PC-3 (cell line): ENCODE results near the gene RTN4. TPM values are rescaled to one million over a fixed set of nuclear protein-coding genes. Genes with fewer than 3 reads are reported as not detected.

Experiments
- ATAC-seq: fragments of 200-7000 bp; cut with Tn5 transposase; 2 replicates; pipeline ENCODE4 v1.9.1; 2020; ENCODE audit warnings: mild to moderate bottlenecking, moderate library complexity
- BruUV-seq: library from RNA; stranded (reverse); fragments of 400-500 nt; replicated peaks from 2 replicates; lab custom pipeline; 2021; lab: Mats Ljungman, UMichigan
- CTCF ChIA-PET: fragments of 300-600 bp; sonication (Branson Sonifier 250); formaldehyde crosslinking; loops from one replicate; lab custom pipeline; 2022; ENCODE audit warnings: antibody characterized with exemption; lab: Charles Lee
- POLR2A ChIA-PET: fragments of 300-600 bp; sonication (Branson Sonifier 250); formaldehyde crosslinking; loops from one replicate; lab custom pipeline; 2022; ENCODE audit warnings: antibody characterized with exemption; ENCODE audit not compliant: unreplicated experiment; lab: Charles Lee
- DNase-seq: peaks from one replicate; pipeline ENCODE4 v3.0.0-alpha.2; 2015
- H2AFZ ChIP-seq: fragments of 300-600 bp; sonication (generic); 2 replicates; pipeline ENCODE4 v1.6.0; 2016; ENCODE audit warnings: antibody characterized with exemption, low read length
- H3F3A ChIP-seq: fragments of 300-600 bp; sonication (generic); one replicate; pipeline ENCODE4 v1.6.0; 2017; ENCODE audit warnings: antibody characterized with exemption, low read length, control low read depth, mild to moderate bottlenecking; ENCODE audit not compliant: unreplicated experiment
- H3K27ac ChIP-seq: fragments of 300-600 bp; sonication (generic); 2 replicates; pipeline ENCODE4 v1.5.1; 2016; ENCODE audit warnings: mild to moderate bottlenecking, low read length
- H3K27me3 ChIP-seq: fragments of 300-600 bp; sonication (generic); 2 replicates; pipeline ENCODE4 v1.6.1; 2016; ENCODE audit warnings: low read length, mixed read lengths
- H3K36me3 ChIP-seq: fragments of 300-600 bp; sonication (generic); 2 replicates; pipeline ENCODE4 v1.6.1; 2016; ENCODE audit warnings: low read depth, mixed run types, low read length, mixed read lengths
- H3K4me1 ChIP-seq: fragments of 300-600 bp; sonication (generic); 2 replicates; pipeline ENCODE4 v1.5.1; 2016; ENCODE audit warnings: low read length; ENCODE audit not compliant: insufficient read depth
- H3K4me2 ChIP-seq: fragments of 300-600 bp; sonication (generic); 2 replicates; pipeline ENCODE4 v1.6.0; 2016; ENCODE audit warnings: low read length
- H3K4me3 ChIP-seq: fragments of 300-600 bp; sonication (generic); 2 replicates; pipeline ENCODE4 v1.5.1; 2016; ENCODE audit warnings: mild to moderate bottlenecking, low read length, mixed read lengths
- H3K79me2 ChIP-seq: fragments of 300-600 bp; sonication (generic); 2 replicates; pipeline ENCODE4 v1.6.1; 2017; ENCODE audit warnings: low read length, mixed read lengths
- H3K9ac ChIP-seq: fragments of 300-600 bp; sonication (generic); 2 replicates; pipeline ENCODE4 v1.6.0; 2016; ENCODE audit warnings: mild to moderate bottlenecking, low read length
- H3K9me2 ChIP-seq: fragments of 300-600 bp; sonication (generic); replicated peaks from 2 replicates; pipeline ENCODE4 v1.6.1; 2016; ENCODE audit warnings: mixed run types, low read length, mixed read lengths
- H3K9me3 ChIP-seq: fragments of 300-600 bp; sonication (generic); 2 replicates; pipeline ENCODE4 v1.6.1; 2016; ENCODE audit warnings: low read length, mixed read lengths
- H4K20me1 ChIP-seq: fragments of 300-600 bp; sonication (generic); 2 replicates; pipeline ENCODE4 v1.6.1; 2016; ENCODE audit warnings: low read length, mixed read lengths
- EZH2 ChIP-seq: fragments of 300-600 bp; sonication (generic); IDR thresholded peaks from one replicate; pipeline ENCODE4 v1.6.1; 2017; ENCODE audit warnings: antibody characterized with exemption, mild to moderate bottlenecking, low read length; ENCODE audit not compliant: unreplicated experiment
- EZH2phosphoT487 ChIP-seq: fragments of 300-600 bp; sonication (generic); IDR thresholded peaks from 2 replicates; pipeline ENCODE4 v1.6.1; 2018; ENCODE audit warnings: mild to moderate bottlenecking, antibody characterized with exemption, low read length, borderline replicate concordance
- intact Hi-C: fragments of 100-400 bp; cut with micrococcal nuclease; formaldehyde crosslinking; loops from 2 replicates; pipeline ENCODE4 v1.9.0; 2023
- total RNA-seq: library from RNA; depleted of rRNA; stranded (reverse); fragments of >200 nt; gene quantifications from 2 replicates; pipeline ENCODE4 v1.2.3, GENCODE V29; 2014
- TF ChIP-seq, protein P1 (sequence below): fragments of 300-600 bp; sonication (generic); conservative IDR thresholded peaks from 2 replicates; pipeline ENCODE4 v1.5.1; 2017; ENCODE audit warnings: antibody characterized with exemption, low read depth, mild to moderate bottlenecking, low read length

The RTN4 gene
- total RNA-seq, 1 experiment from 2014 or later: 150 TPM

DNA sequence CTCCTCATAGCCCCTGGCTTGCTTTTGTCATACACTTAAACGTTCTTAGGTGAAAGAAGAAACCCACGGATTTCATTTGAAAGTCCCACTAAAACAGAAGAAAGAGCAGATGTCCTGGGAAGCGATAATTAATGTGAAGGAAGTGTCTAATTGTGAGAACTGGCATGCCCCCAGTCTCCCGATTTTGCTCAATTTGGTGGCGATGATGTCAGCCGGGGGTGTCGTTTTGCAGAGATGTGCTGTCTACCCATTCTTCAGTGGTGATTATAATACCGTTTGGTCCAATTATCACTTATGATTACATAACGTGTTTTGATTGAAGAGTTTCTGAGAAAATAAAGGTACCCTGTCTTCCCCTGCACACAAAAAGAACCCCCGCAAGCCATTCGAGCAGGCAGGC lies 103.1 kb downstream of the RTN4 start:
- no peak for ATAC-seq
- Histone ChIP-seq H3K27me3 (no peaks in the 10 kb centered on the region), H3K9ac (no peak overlapping the region), H3F3A (no peaks in the 10 kb centered on the region), H3K27ac (no peak overlapping the region), H3K4me3 (no peak overlapping the region), H3K79me2 (no peaks in the 10 kb centered on the region), H3K9me3 (no peaks in the 10 kb centered on the region), H3K4me1 (peaks cover 25% of the 10 kb centered on the region), H3K4me2 (no peak overlapping the region), H3K9me2 (no peaks in the 10 kb centered on the region), H3K36me3 (no peaks in the 10 kb centered on the region), H2AFZ (no peak overlapping the region), H4K20me1 (no peaks in the 10 kb centered on the region)
- ChIA-PET CTCF (no interaction called here), POLR2A (no interaction called here)
- BruUV-seq: no TSS peak
- intact Hi-C loops: no loop called here
- no peak for DNase-seq
- TF ChIP-seq, protein P1, sequence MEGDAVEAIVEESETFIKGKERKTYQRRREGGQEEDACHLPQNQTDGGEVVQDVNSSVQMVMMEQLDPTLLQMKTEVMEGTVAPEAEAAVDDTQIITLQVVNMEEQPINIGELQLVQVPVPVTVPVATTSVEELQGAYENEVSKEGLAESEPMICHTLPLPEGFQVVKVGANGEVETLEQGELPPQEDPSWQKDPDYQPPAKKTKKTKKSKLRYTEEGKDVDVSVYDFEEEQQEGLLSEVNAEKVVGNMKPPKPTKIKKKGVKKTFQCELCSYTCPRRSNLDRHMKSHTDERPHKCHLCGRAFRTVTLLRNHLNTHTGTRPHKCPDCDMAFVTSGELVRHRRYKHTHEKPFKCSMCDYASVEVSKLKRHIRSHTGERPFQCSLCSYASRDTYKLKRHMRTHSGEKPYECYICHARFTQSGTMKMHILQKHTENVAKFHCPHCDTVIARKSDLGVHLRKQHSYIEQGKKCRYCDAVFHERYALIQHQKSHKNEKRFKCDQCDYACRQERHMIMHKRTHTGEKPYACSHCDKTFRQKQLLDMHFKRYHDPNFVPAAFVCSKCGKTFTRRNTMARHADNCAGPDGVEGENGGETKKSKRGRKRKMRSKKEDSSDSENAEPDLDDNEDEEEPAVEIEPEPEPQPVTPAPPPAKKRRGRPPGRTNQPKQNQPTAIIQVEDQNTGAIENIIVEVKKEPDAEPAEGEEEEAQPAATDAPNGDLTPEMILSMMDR: no peak
- TF ChIP-seq EZH2 (no peak), EZH2phosphoT487 (no peak)

DNA sequence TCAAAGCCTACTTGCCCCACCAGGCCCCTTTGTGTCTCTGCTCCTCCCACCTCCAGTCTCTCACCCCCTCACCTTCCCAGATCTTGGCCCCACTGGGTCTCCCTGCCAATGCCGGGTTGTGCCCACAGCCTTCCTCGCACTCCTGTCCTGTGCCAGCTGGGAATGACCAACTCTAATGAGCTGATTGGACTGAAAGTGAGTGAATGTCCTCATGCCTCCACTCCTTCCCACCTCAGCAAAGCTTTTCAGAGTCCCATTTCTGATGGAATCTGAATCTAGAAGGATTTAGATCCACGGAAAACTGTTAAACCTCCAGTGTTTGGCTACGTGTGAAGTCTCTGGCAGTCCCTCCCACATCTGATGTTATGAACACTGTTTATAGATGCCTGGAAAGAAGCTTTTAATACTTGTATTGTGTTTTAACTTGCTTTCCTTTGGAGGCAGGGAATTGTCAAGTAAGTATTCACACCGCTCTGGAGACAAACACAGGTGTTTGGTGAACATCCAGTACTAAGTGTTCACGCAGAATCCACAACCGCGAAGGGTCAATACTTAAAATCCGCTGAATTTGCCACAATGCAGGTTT lies 103.9 kb downstream of the RTN4 start:
- peaks cover 17% of the 10 kb centered on the region for H3K4me1 ChIP-seq
- no TSS peak for BruUV-seq
- no peaks in the 10 kb centered on the region for H3K79me2 ChIP-seq
- H3K36me3 ChIP-seq: no peaks in the 10 kb centered on the region
- POLR2A ChIA-PET: no interaction called here
- peak overlapping the region; percentile 9; the same call in 1 of the 2 replicates for H2AFZ ChIP-seq
- no peak overlapping the region for H3K4me2 ChIP-seq
- ATAC-seq: no peak
- H4K20me1 ChIP-seq: no peaks in the 10 kb centered on the region
- H3K9ac ChIP-seq: peak overlapping the region; percentile 47; the same call in 1 of the 2 replicates
- H3K9me2 ChIP-seq: no peaks in the 10 kb centered on the region
- intact Hi-C loops: no loop called here
- H3K4me3 ChIP-seq: no peak overlapping the region
- peak overlapping the region; percentile 86 for H3K27ac ChIP-seq
- CTCF ChIA-PET: no interaction called here
- no peak for DNase-seq
- H3K27me3 ChIP-seq: no peaks in the 10 kb centered on the region
- no peaks in the 10 kb centered on the region for H3K9me3 ChIP-seq
- no peaks in the 10 kb centered on the region for H3F3A ChIP-seq
- TF ChIP-seq EZH2 (no peak), EZH2phosphoT487 (no peak)
- TF ChIP-seq, protein P1: no peak
